SK-N-MC (cell line): Measurements from ENCODE around the gene CYP4A22.

Experiments used
- EZH2 ChIP-seq: fragments of 200-600 bp; sonication (generic); IDR thresholded peaks from one replicate; pipeline ENCODE4 v1.6.1; 2017; ENCODE audit warnings: antibody characterized with exemption
- FOXP2 ChIP-seq: optimal IDR thresholded peaks from 2 replicates; pipeline ENCODE3; 2011; ENCODE audit warnings: mild to moderate bottlenecking, moderate library complexity; ENCODE audit not compliant: insufficient read depth; ENCODE audit errors: extremely low read length, control extremely low read depth
- POLR2AphosphoS5 ChIP-seq: IDR thresholded peaks from 2 replicates; pipeline ENCODE4 v1.6.1; 2012; ENCODE audit warnings: mild to moderate bottlenecking, low read depth, low read length, borderline replicate concordance

- TF ChIP-seq EZH2, result no peak
- TF ChIP-seq POLR2AphosphoS5, result no peak
- no peak for TF ChIP-seq FOXP2
Measured at GRCh38 chr1:47187926-47188250, 50.6 kb downstream of the CYP4A22 start.
